ENCODE measurements around the gene HPSE2. TPM values are rescaled to one million over a fixed set of nuclear protein-coding genes. Genes with fewer than 3 reads are reported as not detected.
A peak's percentile ranks its signal among the peaks of the same experiment; 100 is the strongest.

The HPSE2 gene
- total and polyA plus RNA-seq, 2 of the 13 experiments (the other 11 are each of a cell fraction or from before 2014, with no cell fraction given): 0.01 TPM; not detected in 1

- TF ChIP-seq RXRB (CRISPR knock-in tag; IDR thresholded peaks at IDR 0.05; ENCODE audit: borderline replicate concordance): peak; percentile 53; the same call in 1 of the 2 replicates
- TF ChIP-seq FOSL2 (CRISPR knock-in tag; IDR thresholded peaks at IDR 0.05): peak; percentile 75
- TF ChIP-seq AKAP8 (CRISPR knock-in tag; IDR thresholded peaks at IDR 0.05): no peak
- TF ChIP-seq MED1 (CRISPR knock-in tag; IDR thresholded peaks at IDR 0.05): no peak
- 0 out of 2 replicates have a peak, but pooled peaks have one; percentile 21 for TF ChIP-seq NR2C2 (CRISPR knock-in tag; IDR thresholded peaks at IDR 0.05; ENCODE audit: borderline replicate concordance)
- TF ChIP-seq FOXM1 (CRISPR knock-in tag; IDR thresholded peaks at IDR 0.05): no peak
- TF ChIP-seq ZNF468 (CRISPR knock-in tag; IDR thresholded peaks at IDR 0.05): no peak
- TF ChIP-seq TEAD2 (CRISPR knock-in tag; IDR thresholded peaks at IDR 0.05): no peak
- peak; percentile 46; the same call in 1 of the 2 replicates for TF ChIP-seq TBX2 (CRISPR knock-in tag; IDR thresholded peaks at IDR 0.05; ENCODE audit: borderline replicate concordance)
- TF ChIP-seq ZNF232 (CRISPR knock-in tag; IDR thresholded peaks at IDR 0.05; ENCODE audit: borderline replicate concordance): no peak
- peak; percentile 65; the same call in 1 of the 2 replicates for TF ChIP-seq THRA (CRISPR knock-in tag; IDR thresholded peaks at IDR 0.05; ENCODE audit: borderline replicate concordance)
- TF ChIP-seq ZNF737 (CRISPR knock-in tag; IDR thresholded peaks at IDR 0.05; ENCODE audit: borderline replicate concordance): no peak
- no peak for TF ChIP-seq ZNF230 (CRISPR knock-in tag; IDR thresholded peaks at IDR 0.05)
- 0 out of 2 replicates have a peak, but pooled peaks have one; percentile 51 for TF ChIP-seq DPF2 (CRISPR knock-in tag; IDR thresholded peaks at IDR 0.05; ENCODE audit: borderline replicate concordance, low read depth)
- TF ChIP-seq ZBTB33 (CRISPR knock-in tag; IDR thresholded peaks at IDR 0.05): 0 out of 2 replicates have a peak, but pooled peaks have one; percentile 3
- TF ChIP-seq GATAD1 (CRISPR knock-in tag; IDR thresholded peaks at IDR 0.05): 0 out of 2 replicates have a peak, but pooled peaks have one; percentile 18
- TF ChIP-seq AFF4 (CRISPR knock-in tag; IDR thresholded peaks at IDR 0.05): no peak
- no peak for TF ChIP-seq ZMYM4 (CRISPR knock-in tag; IDR thresholded peaks at IDR 0.05)
- TF ChIP-seq MATR3 (CRISPR knock-in tag; IDR thresholded peaks at IDR 0.05): no peak
- 0 out of 2 replicates have a peak, but pooled peaks have one; percentile 37 for TF ChIP-seq ZNF331 (CRISPR knock-in tag; IDR thresholded peaks at IDR 0.05)
- peak; percentile 61 for TF ChIP-seq CEBPG (CRISPR knock-in tag; IDR thresholded peaks at IDR 0.05)
- TF ChIP-seq EP300 (IDR thresholded peaks at IDR 0.05; ENCODE audit: low read depth in 2 of 2, low read length in 2 of 2): peak in 1 of 2 experiments; percentile 80; a peak in 2 of 4 replicates
- TF ChIP-seq EP300 (CRISPR knock-in tag; IDR thresholded peaks at IDR 0.05; ENCODE audit: borderline replicate concordance): peak; percentile 66; the same call in 1 of the 2 replicates
- TF ChIP-seq ELF3 (CRISPR knock-in tag; IDR thresholded peaks at IDR 0.05): peak; percentile 80
These were observed 746.8 kb downstream of the HPSE2 start (continued) for GRCh38 chr10:98488669-98489430.
